Measurements from ENCODE around the gene LRRC8A.
A peak's percentile ranks its signal among the peaks of the same experiment; 100 is the strongest.
"Not testable (repeated sequence)": the region's sequence is repeated elsewhere in the genome, so short reads cannot be mapped to it uniquely, and the experiment has no call there.

The LRRC8A gene

DNA sequence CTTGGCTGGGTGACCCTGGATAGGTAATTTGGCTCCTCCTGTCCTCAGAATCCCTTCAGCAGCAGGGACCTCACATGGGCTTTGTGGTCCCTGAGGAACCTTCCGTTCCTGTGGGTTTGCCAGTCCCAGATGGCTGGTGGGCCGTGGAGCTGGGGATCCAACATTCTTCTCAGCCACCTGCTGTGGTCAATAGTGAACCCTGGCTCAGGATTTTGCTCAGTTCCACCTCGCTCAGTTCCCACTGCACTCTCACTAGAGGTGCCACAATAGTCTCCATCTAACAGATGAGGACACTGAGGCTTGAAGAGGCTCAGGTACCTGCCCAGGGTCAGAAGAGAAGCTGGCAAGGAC, 35.3 kb upstream of the LRRC8A start:
- H3K4me3 ChIP-seq (ENCODE audit: low read length in 2 of 2): no peak overlapping the region
- H3K9ac ChIP-seq (ENCODE audit: low read depth in 1 of 2, low read length in 2 of 2): no peak overlapping the region
- no peaks in the 10 kb centered on the region for H3K27me3 ChIP-seq (ENCODE audit: control insufficient read depth in 2 of 2, insufficient read depth in 2 of 2, low read length in 2 of 2)
- H3K9me3 ChIP-seq (ENCODE audit: control insufficient read depth in 2 of 2, low read length in 2 of 2): no peaks in the 10 kb centered on the region
- H3K4me1 ChIP-seq (ENCODE audit: control insufficient read depth in 2 of 2, insufficient read depth in 2 of 2, low read length in 2 of 2): no peaks in the 10 kb centered on the region
- no peak overlapping the region for H3K27ac ChIP-seq (ENCODE audit: low read depth in 2 of 2, low read length in 2 of 2)
- no peaks in the 10 kb centered on the region for H3K36me3 ChIP-seq (ENCODE audit: control insufficient read depth in 2 of 2, insufficient read depth in 2 of 2, low read length in 2 of 2)

DNA sequence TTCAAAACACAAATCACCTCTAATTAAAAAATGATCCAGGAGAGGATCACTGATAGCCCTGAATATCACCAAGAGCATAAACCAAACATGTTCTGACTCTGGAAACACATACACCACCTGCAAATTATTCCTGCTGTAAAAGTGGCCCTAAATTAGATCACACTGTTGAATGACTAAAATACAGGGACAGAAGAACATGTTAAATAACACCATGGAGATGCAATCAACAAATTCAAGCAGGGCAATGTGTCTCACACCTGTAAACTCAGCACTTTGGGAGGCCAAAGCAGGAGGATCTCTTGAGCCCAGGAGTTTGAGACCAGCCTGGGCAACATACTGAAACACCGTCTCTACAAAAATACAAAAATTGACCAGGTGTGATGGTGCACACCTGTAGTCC, 34.1 kb upstream of the LRRC8A start:
- Histone ChIP-seq H3K4me1 (ENCODE audit: control insufficient read depth in 2 of 2, insufficient read depth in 2 of 2, low read length in 2 of 2) (no peaks in the 10 kb centered on the region), H3K27ac (ENCODE audit: low read depth in 2 of 2, low read length in 2 of 2) (no peak overlapping the region), H3K4me3 (ENCODE audit: low read length in 2 of 2) (no peak overlapping the region), H3K9ac (ENCODE audit: low read depth in 1 of 2, low read length in 2 of 2) (no peak overlapping the region), H3K9me3 (ENCODE audit: control insufficient read depth in 2 of 2, low read length in 2 of 2) (no peaks in the 10 kb centered on the region), H3K36me3 (ENCODE audit: control insufficient read depth in 2 of 2, insufficient read depth in 2 of 2, low read length in 2 of 2) (no peaks in the 10 kb centered on the region), H3K27me3 (ENCODE audit: control insufficient read depth in 2 of 2, insufficient read depth in 2 of 2, low read length in 2 of 2) (no peaks in the 10 kb centered on the region)

DNA sequence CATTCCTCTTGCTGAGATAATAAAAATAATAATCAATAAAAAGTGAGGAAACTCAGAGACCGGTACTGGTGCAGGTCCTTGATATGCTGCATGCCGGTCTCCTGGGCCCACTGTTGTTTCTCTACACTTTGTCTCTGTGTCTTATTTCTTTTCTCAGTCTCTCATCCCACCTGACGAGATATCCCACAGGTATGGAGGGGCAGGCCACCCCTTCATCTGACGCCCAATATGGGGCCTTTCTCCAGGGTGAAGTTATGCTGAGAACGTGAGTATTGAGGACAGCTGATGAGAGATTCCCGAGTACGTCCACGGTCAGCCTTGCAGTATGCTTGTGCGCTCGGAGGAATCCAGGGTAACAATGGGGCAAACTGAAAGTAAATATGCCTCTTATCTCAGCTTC, 30.9 kb upstream of the LRRC8A start:
- not testable (repeated sequence) for H3K36me3 ChIP-seq (ENCODE audit: control insufficient read depth in 2 of 2, insufficient read depth in 2 of 2, low read length in 2 of 2); H3K9me3 ChIP-seq (ENCODE audit: control insufficient read depth in 2 of 2, low read length in 2 of 2); H3K9ac ChIP-seq (ENCODE audit: low read depth in 1 of 2, low read length in 2 of 2); H3K4me1 ChIP-seq (ENCODE audit: control insufficient read depth in 2 of 2, insufficient read depth in 2 of 2, low read length in 2 of 2); H3K27ac ChIP-seq (ENCODE audit: low read depth in 2 of 2, low read length in 2 of 2); H3K27me3 ChIP-seq (ENCODE audit: control insufficient read depth in 2 of 2, insufficient read depth in 2 of 2, low read length in 2 of 2); H3K4me3 ChIP-seq (ENCODE audit: low read length in 2 of 2)

DNA sequence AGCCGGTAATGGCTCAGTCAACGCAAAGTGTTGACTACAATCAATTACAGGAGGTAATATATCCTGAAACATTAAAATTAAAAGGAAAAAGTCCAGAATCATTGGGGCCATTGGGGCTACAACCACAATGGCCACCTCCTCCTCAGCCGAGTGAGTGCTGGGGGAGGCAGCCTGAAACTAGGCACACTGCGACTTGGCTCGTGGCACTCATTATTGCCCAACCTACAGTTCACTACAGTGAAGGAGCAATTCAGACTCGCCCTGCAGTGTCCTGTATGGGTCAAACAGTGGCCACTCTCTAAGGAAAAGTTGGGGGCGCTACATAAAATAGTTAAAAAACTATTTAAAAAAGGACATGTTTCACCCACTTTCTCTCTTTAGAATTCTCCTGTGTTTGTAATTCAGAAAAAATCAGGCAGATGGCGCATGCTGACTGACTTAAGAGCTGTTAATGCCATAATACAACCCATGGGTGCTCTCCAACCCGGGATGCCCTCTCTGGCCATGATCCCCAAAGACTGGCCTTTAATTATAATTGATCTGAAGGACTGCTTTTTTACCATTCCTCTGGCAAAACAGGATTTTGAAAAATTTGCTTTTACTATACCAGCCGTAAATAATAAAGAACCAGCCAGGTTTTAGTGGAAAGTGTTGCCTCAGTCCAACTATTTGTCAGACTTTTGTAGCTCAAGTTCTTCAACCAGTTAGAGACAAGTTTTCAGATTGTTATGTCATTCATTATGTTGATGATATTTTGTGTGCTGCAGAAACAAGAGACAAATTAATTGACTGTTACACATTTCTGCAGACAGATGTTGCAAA, 29.9 kb upstream of the LRRC8A start:
- H3K36me3 ChIP-seq (ENCODE audit: control insufficient read depth in 2 of 2, insufficient read depth in 2 of 2, low read length in 2 of 2); H3K4me1 ChIP-seq (ENCODE audit: control insufficient read depth in 2 of 2, insufficient read depth in 2 of 2, low read length in 2 of 2); H3K9ac ChIP-seq (ENCODE audit: low read depth in 1 of 2, low read length in 2 of 2); H3K27ac ChIP-seq (ENCODE audit: low read depth in 2 of 2, low read length in 2 of 2); H3K27me3 ChIP-seq (ENCODE audit: control insufficient read depth in 2 of 2, insufficient read depth in 2 of 2, low read length in 2 of 2); H3K9me3 ChIP-seq (ENCODE audit: control insufficient read depth in 2 of 2, low read length in 2 of 2); H3K4me3 ChIP-seq (ENCODE audit: low read length in 2 of 2): not testable (repeated sequence)

DNA sequence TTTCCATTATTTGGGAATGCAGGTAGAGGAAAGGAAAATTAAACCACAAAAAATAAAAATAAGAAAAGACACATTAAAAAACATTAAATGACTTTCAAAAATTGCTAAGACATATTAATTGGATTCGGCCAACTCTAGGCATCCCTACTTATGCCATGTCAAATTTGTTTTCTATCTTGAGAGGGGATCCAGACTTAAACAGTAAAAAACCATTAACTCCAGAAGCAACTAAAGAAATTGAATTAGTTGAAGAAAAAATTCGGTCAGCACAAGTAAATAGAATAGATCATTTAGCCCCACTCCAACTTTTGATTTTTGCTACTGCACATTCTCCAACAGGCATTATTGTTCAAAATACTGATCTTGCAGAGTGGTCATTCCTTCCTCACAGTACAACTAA, 29.3 kb upstream of the LRRC8A start:
- H3K4me3 ChIP-seq (ENCODE audit: low read length in 2 of 2); H3K27me3 ChIP-seq (ENCODE audit: control insufficient read depth in 2 of 2, insufficient read depth in 2 of 2, low read length in 2 of 2); H3K36me3 ChIP-seq (ENCODE audit: control insufficient read depth in 2 of 2, insufficient read depth in 2 of 2, low read length in 2 of 2); H3K27ac ChIP-seq (ENCODE audit: low read depth in 2 of 2, low read length in 2 of 2); H3K4me1 ChIP-seq (ENCODE audit: control insufficient read depth in 2 of 2, insufficient read depth in 2 of 2, low read length in 2 of 2); H3K9me3 ChIP-seq (ENCODE audit: control insufficient read depth in 2 of 2, low read length in 2 of 2); H3K9ac ChIP-seq (ENCODE audit: low read depth in 1 of 2, low read length in 2 of 2): not testable (repeated sequence)

DNA sequence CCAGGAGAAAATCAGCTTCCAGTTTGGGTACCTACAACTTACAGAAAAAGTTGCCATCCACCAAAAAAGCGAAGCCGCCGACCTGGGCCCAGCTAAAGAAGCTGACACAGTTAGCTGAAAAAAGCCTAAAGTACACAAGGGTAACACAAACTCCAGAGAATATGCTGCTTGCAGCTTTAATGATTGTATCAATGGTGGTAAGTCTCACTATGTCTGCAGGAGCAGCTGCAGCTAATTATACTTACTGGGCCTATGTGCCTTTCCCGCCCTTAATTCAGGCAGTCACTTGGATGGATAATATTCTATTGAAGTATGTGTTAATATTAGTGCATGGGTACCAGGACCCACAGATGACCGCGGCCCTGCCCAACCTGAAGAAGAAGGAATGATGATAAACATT, 27.5 kb upstream of the LRRC8A start:
- H3K36me3 ChIP-seq (ENCODE audit: control insufficient read depth in 2 of 2, insufficient read depth in 2 of 2, low read length in 2 of 2); H3K9ac ChIP-seq (ENCODE audit: low read depth in 1 of 2, low read length in 2 of 2); H3K4me3 ChIP-seq (ENCODE audit: low read length in 2 of 2); H3K4me1 ChIP-seq (ENCODE audit: control insufficient read depth in 2 of 2, insufficient read depth in 2 of 2, low read length in 2 of 2); H3K27me3 ChIP-seq (ENCODE audit: control insufficient read depth in 2 of 2, insufficient read depth in 2 of 2, low read length in 2 of 2); H3K27ac ChIP-seq (ENCODE audit: low read depth in 2 of 2, low read length in 2 of 2); H3K9me3 ChIP-seq (ENCODE audit: control insufficient read depth in 2 of 2, low read length in 2 of 2): not testable (repeated sequence)

DNA sequence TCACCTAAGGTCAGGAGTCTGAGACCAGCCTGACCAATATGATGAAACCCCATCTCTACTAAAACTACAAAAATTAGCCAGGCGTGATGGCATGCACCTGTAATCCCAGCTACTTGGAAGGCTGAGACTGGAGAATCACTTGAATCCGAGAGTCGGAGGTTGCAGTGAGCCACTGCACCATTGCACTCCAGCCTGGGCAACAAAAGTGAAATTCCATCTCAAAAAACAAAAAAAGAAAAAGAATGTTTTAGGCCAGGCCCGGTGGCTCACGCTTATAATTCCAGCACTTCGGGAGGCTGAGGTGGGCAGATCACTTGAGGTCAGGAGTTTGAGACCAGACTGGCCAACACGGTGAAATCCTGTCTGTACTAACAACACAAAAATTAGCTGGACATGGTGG, 23.5 kb upstream of the LRRC8A start:
- H3K9ac ChIP-seq (ENCODE audit: low read depth in 1 of 2, low read length in 2 of 2); H3K9me3 ChIP-seq (ENCODE audit: control insufficient read depth in 2 of 2, low read length in 2 of 2); H3K4me1 ChIP-seq (ENCODE audit: control insufficient read depth in 2 of 2, insufficient read depth in 2 of 2, low read length in 2 of 2); H3K36me3 ChIP-seq (ENCODE audit: control insufficient read depth in 2 of 2, insufficient read depth in 2 of 2, low read length in 2 of 2); H3K4me3 ChIP-seq (ENCODE audit: low read length in 2 of 2); H3K27me3 ChIP-seq (ENCODE audit: control insufficient read depth in 2 of 2, insufficient read depth in 2 of 2, low read length in 2 of 2); H3K27ac ChIP-seq (ENCODE audit: low read depth in 2 of 2, low read length in 2 of 2): not testable (repeated sequence)

DNA sequence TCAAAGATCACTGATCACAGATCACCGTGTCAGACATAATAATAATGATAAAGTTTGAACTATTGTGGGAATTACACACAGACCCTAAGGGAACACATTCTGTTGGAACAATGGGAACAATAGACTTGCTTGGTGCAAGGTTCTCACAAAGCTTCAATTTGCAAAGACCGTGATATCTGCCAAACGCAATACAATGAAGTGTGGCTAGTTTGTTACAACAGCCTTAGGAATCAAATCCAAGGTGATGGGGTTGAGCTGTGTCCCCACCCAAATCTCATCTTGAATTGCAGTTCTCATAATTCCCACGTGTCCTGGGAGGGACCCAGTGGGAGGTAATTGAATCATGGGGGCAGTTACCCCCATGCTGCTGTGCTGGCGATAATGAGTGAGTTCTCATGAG, 21.0 kb upstream of the LRRC8A start:
- no peak overlapping the region for H3K9ac ChIP-seq (ENCODE audit: low read depth in 1 of 2, low read length in 2 of 2)
- H3K4me1 ChIP-seq (ENCODE audit: control insufficient read depth in 2 of 2, insufficient read depth in 2 of 2, low read length in 2 of 2): peaks cover 3% of the 10 kb centered on the region in 2 donors
- H3K27ac ChIP-seq (ENCODE audit: low read depth in 2 of 2, low read length in 2 of 2): no peak overlapping the region
- H3K4me3 ChIP-seq (ENCODE audit: low read length in 2 of 2): no peak overlapping the region
- H3K27me3 ChIP-seq (ENCODE audit: control insufficient read depth in 2 of 2, insufficient read depth in 2 of 2, low read length in 2 of 2): no peaks in the 10 kb centered on the region
- no peaks in the 10 kb centered on the region for H3K9me3 ChIP-seq (ENCODE audit: control insufficient read depth in 2 of 2, low read length in 2 of 2)
- no peaks in the 10 kb centered on the region for H3K36me3 ChIP-seq (ENCODE audit: control insufficient read depth in 2 of 2, insufficient read depth in 2 of 2, low read length in 2 of 2)

DNA sequence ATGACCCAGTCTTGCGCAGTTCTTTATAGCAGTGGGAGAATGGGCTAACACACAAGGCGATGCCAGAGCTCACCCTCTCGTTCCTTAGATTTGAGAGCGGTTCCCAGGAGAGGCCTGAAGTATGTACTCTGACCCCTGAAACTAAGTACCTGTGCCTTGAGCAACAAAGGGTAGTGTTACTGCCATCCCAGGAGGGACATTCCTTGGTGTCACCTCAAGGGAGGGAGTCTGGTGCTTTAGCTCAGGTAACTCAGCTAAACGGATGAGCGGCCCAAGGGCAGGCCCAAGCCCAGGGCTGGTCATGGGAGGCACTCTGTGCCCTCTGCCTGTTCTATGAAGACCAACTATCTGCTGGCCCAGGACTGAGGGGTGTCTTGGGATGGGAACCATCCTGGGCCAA, 20.4 kb upstream of the LRRC8A start:
- no peak overlapping the region for H3K4me3 ChIP-seq (ENCODE audit: low read length in 2 of 2)
- no peaks in the 10 kb centered on the region for H3K36me3 ChIP-seq (ENCODE audit: control insufficient read depth in 2 of 2, insufficient read depth in 2 of 2, low read length in 2 of 2)
- peaks cover 3% of the 10 kb centered on the region in 2 donors for H3K4me1 ChIP-seq (ENCODE audit: control insufficient read depth in 2 of 2, insufficient read depth in 2 of 2, low read length in 2 of 2)
- no peak overlapping the region for H3K9ac ChIP-seq (ENCODE audit: low read depth in 1 of 2, low read length in 2 of 2)
- H3K27me3 ChIP-seq (ENCODE audit: control insufficient read depth in 2 of 2, insufficient read depth in 2 of 2, low read length in 2 of 2): no peaks in the 10 kb centered on the region
- H3K9me3 ChIP-seq (ENCODE audit: control insufficient read depth in 2 of 2, low read length in 2 of 2): no peaks in the 10 kb centered on the region
- H3K27ac ChIP-seq (ENCODE audit: low read depth in 2 of 2, low read length in 2 of 2): no peak overlapping the region

DNA sequence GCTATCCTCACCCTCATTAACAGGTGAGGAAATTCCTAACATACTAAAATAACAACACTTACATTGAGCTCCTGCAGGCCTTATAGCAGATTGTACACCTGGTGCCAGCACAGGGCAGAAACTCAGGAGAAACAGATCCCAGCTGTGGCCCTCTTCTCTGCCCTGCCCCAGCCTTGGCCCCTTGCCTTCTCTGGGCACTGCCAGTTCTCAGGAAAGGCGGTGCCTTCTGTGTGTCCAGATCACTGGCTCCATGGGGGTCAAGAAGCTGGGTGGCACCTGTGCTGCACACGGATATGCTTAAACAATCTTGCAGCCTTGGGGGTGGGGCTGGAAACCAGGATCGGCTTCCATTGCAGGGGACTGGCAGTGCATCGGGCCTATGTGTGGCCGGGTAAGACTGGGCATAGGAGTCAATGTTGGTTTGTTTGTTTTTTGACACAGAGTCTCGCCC, 19.5 kb upstream of the LRRC8A start:
- no peaks in the 10 kb centered on the region for H3K27me3 ChIP-seq (ENCODE audit: control insufficient read depth in 2 of 2, insufficient read depth in 2 of 2, low read length in 2 of 2)
- H3K4me1 ChIP-seq (ENCODE audit: control insufficient read depth in 2 of 2, insufficient read depth in 2 of 2, low read length in 2 of 2): peaks cover 3% of the 10 kb centered on the region in 2 donors
- H3K4me3 ChIP-seq (ENCODE audit: low read length in 2 of 2): no peak overlapping the region
- no peaks in the 10 kb centered on the region for H3K9me3 ChIP-seq (ENCODE audit: control insufficient read depth in 2 of 2, low read length in 2 of 2)
- no peaks in the 10 kb centered on the region for H3K36me3 ChIP-seq (ENCODE audit: control insufficient read depth in 2 of 2, insufficient read depth in 2 of 2, low read length in 2 of 2)
- H3K9ac ChIP-seq (ENCODE audit: low read depth in 1 of 2, low read length in 2 of 2): peak overlapping the region in 1 of 2 donors; percentile 6
- H3K27ac ChIP-seq (ENCODE audit: low read depth in 2 of 2, low read length in 2 of 2): no peak overlapping the region

DNA sequence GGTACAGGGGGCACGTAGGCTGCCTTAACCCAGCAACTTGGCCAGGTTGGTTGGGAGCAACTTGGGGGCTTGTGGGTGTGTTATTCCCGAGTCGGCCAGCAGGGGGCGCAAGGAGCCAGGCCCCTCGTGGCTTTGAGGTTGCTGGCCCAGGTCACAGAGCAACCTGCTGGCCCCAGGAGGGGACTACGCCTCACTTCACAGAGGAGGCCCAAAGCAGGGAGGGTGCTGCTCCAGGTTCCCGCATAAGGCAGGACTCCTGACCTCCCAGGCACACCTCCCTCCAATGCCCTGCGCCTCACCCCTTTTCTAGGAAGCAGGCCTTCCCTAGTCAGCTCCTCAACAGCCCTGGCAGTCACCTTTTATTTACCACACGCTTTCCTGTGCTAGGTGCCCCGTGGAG, 18.3 kb upstream of the LRRC8A start:
- Histone ChIP-seq H3K9me3 (ENCODE audit: control insufficient read depth in 2 of 2, low read length in 2 of 2) (no peaks in the 10 kb centered on the region), H3K27ac (ENCODE audit: low read depth in 2 of 2, low read length in 2 of 2) (no peak overlapping the region), H3K27me3 (ENCODE audit: control insufficient read depth in 2 of 2, insufficient read depth in 2 of 2, low read length in 2 of 2) (no peaks in the 10 kb centered on the region), H3K9ac (ENCODE audit: low read depth in 1 of 2, low read length in 2 of 2) (no peak overlapping the region), H3K4me3 (ENCODE audit: low read length in 2 of 2) (no peak overlapping the region), H3K4me1 (ENCODE audit: control insufficient read depth in 2 of 2, insufficient read depth in 2 of 2, low read length in 2 of 2) (peaks cover 3% of the 10 kb centered on the region in 2 donors), H3K36me3 (ENCODE audit: control insufficient read depth in 2 of 2, insufficient read depth in 2 of 2, low read length in 2 of 2) (no peaks in the 10 kb centered on the region)
